ENCODE measurements around the gene SPDYE6.
"Not testable (repeated sequence)": the region's sequence is repeated elsewhere in the genome, so short reads cannot be mapped to it uniquely, and the experiment has no call there.

DNA sequence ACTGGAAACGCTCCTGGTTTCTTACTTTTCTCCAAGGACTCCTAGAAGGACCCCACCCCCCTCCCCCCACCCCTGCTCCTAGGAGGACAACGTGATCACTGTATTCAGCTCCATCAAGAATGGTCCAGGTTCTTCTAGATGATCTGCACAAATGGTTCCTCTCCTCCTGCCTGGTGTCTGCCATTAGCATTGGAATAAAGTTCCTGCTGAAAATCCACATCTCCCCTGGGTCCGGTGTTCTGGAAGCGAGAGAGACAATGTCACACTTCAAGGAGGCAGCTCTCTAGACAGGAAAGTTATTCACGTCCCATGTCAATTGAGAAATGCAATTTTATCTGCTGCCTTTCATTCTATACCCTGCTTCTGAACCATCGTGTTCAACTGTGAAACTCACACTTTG, 9.3 kb downstream of the SPDYE6 start:
- TF ChIP-seq, protein P1, sequence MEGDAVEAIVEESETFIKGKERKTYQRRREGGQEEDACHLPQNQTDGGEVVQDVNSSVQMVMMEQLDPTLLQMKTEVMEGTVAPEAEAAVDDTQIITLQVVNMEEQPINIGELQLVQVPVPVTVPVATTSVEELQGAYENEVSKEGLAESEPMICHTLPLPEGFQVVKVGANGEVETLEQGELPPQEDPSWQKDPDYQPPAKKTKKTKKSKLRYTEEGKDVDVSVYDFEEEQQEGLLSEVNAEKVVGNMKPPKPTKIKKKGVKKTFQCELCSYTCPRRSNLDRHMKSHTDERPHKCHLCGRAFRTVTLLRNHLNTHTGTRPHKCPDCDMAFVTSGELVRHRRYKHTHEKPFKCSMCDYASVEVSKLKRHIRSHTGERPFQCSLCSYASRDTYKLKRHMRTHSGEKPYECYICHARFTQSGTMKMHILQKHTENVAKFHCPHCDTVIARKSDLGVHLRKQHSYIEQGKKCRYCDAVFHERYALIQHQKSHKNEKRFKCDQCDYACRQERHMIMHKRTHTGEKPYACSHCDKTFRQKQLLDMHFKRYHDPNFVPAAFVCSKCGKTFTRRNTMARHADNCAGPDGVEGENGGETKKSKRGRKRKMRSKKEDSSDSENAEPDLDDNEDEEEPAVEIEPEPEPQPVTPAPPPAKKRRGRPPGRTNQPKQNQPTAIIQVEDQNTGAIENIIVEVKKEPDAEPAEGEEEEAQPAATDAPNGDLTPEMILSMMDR (conservative IDR thresholded peaks at IDR 0.05; ENCODE audit: low read depth, low read length), result not testable (repeated sequence)
- TF ChIP-seq EZH2 (IDR thresholded peaks at IDR 0.05; ENCODE audit: borderline replicate concordance, low read depth, low read length, poor library complexity, severe bottlenecking), result not testable (repeated sequence)

Measured in A673 (cell line).